NOMO-1 (cell line): ENCODE data around the gene YBEY.
"Not testable (repeated sequence)": the region's sequence is repeated elsewhere in the genome, so short reads cannot be mapped to it uniquely, and the experiment has no call there.

Experiments
- DNase-seq, 2 experiments: peaks; one replicate each; lab custom pipeline; 2025; ENCODE audit not compliant: unreplicated experiment in 2 of 2; lab: John Stamatoyannopoulos, UW

YBEY gene

DNA sequence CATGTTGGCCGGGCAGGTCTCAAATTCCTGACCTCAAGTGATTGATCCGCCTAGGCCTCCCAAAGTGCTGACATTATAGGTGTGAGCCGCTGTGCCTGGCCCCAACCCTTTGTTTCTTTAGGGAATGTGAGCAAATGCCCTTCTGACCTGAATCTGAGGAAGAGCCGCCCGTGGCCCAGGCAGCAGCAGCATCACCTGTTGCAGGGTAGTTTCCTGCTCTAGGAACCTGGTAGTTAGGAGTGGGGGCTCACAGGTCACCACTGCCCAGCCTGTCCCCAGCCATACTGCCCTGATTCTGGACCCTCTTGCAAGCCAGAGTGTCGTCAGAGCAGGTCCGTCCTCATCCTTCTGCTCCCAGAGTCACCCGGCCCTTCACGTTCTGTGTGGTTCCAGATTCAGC lies 13.0 kb downstream of the YBEY start:
- no peak for DNase-seq

DNA sequence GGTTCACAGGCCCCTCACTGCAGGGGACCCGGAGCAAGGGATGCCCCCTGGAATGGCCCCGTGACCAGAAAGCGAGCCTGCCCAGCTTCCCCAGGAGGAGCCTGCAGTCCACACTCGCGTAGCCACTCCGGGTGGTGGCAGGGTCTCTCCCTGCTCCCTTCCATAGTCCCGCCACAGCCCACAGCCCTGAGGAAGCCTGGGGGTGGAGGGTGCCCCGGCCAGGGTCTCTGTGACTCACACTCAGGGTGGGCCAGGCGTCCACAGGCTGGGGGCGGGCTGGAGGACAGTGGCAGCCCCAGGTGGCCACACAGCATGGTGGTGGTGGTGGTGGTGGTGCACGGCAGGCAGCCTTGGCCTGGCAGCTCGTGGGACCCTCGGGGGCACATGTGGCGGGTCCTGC lies 15.6 kb downstream of the YBEY start:
- DNase-seq, result no peak

DNA sequence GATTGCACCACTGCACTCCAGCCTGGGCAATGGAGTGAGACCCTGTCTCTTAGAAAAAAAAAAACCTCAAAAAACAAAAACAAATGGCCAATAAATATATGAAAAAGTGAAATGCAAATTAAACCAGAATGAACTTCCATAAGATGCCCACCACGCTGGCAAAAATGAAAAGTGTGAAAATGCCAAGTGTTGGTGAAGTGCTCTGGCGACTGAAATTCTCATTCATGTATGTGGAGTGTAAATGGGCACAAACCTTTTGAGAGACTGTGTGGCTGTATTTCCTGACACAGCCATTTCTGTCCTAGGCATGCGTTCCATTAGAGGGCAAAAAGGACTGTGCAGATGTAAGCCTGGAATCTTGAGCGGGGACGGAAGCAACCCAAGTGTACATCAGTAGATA lies 18.3 kb downstream of the YBEY start:
- DNase-seq, result no peak

DNA sequence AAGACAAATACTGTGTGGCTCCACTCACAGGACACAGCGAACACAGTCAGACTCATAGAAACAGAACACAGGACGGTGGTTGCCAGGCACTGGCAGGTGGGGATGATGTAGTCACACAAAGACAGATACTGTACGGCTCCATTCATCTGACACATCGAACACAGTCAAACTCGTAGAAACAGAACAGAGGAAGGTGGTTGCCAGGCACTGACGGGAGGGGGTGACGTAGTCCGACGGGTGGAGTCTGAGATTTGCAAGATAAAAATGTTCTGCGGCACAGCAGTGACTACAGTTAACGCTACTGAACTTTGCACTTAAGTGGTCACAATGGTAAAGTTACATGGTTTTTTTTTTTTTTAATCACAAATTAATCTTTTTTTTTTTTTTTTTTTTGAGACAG lies 18.8 kb downstream of the YBEY start:
- no peak for DNase-seq

DNA sequence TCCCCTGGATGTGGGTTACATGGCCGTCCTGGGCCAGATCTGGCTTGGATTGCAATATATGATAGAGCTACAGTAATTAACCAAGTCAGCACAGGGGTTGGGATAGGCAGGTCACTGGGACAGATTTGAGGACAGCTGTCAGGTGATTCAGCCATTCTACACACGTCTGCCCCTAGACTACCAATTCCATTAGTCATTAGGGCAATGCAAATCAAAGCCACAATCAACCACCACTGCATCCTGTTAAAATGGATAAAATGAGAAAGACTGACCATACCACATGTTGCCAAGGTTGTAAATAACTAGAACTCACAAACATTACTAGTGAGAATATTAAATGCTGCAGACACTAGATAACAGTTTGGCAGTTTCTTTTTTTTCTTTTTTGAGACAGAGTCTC lies 21.5 kb downstream of the YBEY start:
- DNase-seq, result no peak

DNA sequence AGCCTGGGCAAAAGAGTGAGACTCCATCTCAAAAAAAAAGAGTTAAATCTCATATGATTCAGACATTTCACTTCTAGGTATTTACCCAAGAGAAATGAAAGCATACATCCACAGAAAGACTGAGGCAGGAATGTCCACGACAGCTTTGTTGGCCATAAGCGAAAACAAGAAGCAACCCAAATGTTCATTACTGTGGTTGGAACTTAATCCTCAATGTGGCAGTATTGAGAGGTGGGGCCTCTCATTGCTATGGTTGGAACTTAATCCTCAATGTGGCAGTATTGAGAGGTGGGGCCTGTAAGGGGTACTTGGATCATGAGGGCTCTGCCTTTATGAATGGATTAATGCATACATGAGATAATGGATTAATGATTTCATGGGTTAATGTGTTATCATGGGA lies 22.3 kb downstream of the YBEY start:
- DNase-seq, result no peak

DNA sequence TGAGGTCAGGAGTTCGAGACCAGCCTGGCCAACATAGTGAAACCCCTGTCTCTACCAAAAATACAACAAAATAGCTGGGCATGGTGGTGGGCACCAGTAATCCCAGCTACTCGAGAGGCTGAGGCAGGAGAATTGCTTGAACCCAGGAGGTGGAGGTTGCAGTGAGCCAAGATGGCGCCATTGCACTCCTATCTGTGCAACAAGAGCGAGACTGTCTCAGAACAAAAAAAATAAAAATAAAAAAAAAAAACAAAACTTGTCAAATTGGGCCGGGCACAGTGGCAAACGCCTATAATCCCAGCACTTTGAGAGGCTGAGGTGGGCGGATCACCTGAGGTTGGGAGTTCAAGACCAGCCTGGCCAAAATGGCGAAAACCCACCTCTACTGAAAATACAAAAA lies 24.1 kb downstream of the YBEY start:
- not testable (repeated sequence) for DNase-seq

DNA sequence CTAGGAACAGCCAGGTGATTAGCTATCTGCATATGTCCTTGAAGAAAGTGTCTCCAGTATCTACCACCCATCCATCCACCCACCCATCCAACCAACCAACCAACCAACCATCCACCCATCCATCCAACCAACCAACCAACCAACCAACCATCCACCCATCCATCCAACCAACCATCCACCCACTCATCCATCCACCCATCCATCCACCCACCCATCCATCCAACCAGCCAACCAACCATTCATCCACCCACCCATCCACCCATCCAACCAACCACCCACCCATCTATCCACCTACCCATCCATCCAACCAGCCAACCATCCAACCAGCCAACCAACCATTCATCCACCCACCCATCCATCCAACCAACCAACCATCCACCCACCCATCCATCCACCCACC lies 25.4 kb downstream of the YBEY start:
- no peak for DNase-seq

DNA sequence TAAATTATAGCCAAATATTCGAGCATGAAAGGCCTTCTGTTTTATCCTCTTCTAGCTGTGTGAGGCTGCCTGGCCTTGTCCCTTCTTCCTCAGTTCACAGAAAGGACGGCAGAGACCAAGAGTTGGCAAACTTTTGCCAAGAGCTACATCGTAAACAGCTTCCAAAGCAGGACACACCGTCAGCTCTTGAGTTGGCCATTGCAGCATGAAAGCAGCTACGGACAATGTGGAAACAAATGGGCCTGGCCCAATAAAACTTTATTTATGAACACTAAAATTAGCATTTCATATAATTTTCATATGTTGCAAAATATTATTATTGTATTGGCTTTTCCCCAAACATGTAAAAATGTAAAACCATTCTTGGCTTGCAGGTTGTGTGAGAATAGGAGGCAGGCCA lies 26.8 kb downstream of the YBEY start:
- no peak for DNase-seq

DNA sequence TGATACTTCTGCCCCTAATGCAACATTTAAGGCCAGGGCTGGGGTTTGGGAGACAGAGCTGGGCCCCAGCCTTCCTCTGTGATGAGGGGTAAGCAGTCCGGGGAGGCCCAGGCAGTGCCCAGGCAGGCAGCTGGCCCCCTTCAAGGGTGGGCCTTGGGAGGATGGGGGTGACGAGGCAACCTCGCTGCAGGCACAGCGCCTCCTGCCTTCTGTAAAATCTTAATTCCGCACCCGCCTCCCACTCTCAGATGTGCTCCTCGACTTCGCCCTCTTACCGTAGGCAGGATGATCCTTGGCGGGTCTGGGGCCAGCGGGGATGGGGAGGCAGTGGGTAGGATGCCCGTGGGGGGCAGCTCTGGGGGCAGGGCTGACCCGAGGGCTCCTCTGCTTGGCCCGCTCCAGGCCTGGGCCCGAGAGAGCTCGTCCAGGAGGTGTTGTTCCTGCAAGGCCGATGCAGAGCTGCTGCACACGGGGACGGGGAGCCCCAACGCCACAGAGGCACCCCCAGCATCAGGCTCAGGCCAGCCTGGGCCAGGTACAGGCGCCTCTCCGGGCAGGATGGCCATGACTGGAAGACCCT lies 28.4 kb downstream of the YBEY start:
- DNase-seq, result no peak

DNA sequence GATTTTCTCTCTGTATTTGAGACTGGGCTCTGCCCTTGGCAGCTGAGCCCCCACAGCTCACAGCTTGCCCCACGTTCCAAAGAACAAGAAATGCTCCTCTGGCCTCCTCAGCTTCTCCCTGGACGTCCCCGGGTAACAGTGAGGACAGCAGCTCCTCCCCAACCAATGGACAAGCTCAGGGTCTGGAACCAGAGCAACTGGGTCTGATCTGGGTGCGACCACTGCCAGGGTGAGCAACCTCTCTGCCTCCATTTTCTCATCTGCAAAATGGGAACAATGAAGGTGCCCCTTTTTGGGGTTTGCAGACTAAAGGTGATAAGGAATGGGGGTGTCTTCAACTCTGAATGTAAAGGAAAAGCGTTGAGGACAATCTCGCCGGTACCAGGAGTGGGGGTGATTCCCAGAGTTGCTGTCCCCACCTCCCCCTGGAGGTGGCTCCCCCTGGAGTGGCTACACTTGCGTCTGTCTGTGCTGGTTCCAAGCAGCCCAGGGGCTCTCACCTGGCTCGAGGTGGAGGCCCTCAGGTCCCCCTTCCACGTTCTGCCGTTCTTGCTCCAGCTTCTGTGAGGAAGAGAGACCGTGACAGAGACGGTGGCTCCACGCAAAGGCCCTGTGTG lies 30.7 kb downstream of the YBEY start:
- no peak for DNase-seq

DNA sequence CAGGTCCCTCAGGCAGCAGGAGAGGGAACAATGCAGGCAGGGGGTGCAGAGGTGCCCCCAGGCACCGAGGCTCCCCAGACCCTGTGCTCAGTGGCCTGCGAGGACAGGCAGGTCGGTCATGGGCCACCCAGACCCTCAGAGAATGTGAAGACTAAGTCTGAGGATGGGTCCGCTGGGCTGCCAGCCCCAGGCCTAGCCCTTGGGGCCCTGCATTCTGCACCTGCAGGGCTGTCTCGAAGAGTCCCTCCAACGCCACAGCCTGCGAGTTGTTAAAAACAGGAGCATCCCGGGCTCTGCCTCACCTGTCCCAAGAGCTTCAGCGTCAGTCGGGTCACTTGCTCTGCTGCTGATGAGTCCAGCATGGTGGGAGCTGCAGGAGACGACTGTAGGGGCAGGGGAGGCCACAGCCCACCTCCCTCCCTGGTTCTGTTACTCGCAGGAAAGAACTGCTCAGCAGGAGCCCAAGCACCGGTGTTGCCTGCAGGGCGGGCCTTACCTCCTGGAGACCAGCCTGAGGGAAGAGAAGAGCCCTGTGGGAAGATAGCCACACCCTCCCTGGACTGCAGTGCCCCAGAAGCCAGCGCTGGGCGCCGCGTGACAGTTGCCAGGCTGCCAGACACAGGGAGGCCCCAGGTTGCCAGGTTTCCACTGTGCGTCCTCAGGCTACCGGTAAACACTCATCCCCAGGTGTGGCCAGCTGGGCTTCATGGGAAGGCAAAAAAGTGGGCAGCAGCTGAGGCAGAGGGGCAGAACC lies 31.7 kb downstream of the YBEY start:
- DNase-seq, result no peak

DNA sequence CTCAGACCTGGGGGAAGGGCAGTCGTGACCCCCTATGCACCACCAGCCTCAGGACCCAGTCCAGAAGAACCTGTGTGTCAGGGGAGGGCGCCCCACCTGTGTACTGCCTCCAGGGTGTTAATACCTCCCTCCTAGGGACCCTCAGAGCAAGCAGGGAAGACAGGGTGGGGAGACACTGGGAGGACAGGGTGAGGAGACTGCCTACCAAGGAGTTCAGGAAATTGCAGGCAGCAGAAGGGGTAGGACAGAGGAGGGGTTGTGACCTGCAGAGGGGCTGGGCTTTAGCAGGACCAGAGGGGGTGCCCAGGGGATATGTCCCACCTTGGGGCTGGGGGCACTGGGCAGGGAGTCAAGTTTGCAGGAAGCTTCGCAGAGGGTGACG lies 32.3 kb downstream of the YBEY start:
- no peak for DNase-seq

DNA sequence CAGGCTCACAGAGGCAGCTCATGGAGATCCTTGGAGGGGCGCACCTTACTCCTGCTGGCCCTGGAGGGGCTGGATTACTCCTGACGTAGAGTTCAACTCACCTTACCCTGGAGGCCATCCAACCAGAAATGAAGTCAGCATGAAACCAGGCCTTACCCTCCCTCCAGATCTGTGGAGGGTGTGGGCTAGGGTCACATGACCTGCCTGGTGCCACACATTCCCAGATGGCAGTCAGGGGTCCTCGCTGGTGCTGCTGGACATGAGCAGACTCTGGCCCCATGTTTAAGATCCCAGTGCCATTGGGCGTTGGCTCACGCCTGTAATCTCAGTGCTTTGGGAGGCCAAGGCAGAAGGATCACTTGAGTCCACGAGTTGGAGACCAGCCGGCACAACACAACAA lies 33.0 kb downstream of the YBEY start:
- DNase-seq, result no peak

DNA sequence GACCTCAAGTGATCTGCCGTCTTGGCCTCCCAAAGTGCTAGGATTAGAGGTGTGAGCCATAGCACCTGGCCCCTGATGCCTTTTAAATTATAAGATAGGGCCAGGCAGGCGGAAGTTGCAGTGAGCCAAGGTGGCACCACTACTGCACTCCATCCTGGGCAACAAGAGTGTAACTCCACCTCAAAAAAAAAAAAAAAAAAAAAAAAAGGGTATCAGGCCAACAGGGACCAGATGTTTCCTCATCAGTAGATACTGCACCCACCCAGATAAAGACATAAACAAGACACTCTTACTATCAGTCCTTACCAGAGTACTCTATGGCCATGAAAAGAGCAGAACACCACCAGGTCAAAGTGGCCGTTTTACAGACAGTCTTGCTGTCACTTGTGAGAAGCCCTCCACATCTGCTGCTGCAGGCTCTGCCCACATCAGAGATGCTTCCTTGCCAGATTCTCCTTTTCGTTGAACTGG lies 34.2 kb downstream of the YBEY start:
- DNase-seq, result no peak

DNA sequence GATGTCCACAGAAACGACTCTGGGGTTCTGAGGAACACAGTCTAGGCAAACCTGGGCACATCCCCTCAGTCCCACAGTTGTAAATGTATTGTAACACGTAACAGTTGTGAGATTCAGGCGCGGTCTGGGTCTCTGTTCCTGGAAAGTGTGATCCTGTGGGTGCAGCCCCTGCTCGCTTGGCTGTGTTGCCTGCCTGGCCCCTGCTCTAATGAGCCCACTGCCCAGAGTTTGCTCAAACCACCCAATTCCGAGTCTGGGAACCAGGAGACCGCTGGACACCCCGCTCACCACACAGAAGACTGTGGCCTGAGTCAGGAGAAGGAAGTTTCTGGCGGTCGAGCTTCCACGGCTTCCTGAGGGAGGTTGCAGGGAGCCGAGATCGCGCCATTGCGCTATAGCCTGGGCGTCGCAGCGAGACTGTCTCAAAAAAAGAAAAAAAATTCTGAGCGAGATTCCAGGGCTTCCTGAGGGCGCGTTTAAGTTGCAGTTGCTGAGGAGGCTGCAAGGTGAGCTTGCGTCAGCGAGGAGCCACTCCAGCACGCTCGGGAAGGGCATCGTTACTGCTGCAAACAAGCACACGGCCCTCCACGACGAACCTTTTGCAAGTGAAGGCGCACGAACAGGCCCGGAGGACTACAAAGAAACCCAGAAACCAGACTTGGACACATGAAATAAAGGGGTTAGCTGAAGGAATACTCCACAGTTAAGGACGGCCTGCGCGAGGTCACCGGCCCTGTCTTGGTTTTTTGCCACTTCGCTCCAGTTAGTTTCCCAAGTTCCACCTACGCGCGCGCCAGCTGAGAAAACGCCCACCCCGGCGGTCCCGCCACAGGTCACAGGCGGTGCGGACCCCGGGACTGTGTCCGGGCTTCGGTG lies 36.4 kb downstream of the YBEY start:
- no peak for DNase-seq

DNA sequence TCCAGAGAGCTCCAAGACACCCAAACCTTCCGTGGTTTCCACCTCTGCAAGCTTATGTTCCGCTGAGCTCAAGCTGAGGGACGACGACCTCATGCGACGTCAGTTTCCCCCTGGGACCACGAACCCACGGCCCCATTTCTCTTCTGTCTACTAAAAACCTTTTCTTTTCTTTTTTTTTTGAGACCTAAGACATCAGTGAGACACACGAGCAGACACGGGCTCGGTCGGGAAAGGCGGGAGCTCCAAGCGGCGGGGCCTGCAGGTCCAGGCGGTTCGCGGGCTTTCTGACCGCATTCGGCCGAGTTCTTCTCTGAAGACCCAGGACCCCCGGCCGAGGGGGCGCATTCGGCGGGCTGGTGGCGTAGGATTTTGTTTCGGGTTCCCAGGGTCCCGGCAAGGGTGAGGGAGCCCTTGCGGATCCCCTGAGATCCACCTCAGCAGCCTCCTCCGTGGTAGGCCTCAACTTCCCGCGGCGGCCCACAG lies 37.1 kb downstream of the YBEY start:
- DNase-seq, result no peak

DNA sequence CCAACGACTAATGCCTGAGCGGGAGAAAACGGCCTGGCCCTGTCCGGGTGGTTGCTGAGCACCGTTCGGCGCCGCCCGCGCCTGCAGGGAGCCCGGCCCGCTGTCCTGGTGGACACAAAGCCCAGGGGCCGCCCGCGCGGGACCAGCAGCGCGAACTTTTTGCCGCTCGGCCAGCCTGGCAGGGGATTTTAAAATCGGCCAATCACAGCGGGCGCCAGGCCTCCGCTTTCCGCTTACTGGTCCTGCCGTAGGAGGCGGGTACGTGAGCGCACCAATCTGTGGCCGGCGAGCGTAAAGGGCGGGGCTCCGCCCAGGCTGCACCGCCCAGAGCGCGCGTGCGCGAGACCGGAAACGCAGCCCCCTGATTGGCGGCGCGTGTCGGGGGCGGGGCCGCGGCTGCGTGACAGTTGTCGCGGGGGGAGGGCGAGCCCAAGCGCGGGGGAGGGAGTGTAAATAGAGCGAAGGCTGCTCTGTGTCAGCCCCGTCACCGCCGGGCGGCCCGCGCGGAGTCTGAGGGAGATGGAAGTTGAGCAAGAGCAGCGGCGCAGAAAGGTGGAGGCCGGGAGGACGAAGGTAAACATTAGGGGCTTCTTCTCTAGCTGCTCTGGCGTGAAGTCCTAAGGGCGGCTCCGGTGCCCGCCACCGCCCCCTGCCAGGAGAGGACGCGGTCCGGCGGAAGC lies 37.7 kb downstream of the YBEY start, which contains the start of the genes C21orf58 and PCNT:
C21orf58 (minus strand) TSS at position 161 of the 680 bp plus-strand sequence. CDS start 1,132 bp downstream, outside the sequence.
PCNT (plus strand) TSS at position 447 of the 680 bp plus-strand sequence; CDS start at position 520, 73 bp downstream.
- peak; percentile 97 for DNase-seq

DNA sequence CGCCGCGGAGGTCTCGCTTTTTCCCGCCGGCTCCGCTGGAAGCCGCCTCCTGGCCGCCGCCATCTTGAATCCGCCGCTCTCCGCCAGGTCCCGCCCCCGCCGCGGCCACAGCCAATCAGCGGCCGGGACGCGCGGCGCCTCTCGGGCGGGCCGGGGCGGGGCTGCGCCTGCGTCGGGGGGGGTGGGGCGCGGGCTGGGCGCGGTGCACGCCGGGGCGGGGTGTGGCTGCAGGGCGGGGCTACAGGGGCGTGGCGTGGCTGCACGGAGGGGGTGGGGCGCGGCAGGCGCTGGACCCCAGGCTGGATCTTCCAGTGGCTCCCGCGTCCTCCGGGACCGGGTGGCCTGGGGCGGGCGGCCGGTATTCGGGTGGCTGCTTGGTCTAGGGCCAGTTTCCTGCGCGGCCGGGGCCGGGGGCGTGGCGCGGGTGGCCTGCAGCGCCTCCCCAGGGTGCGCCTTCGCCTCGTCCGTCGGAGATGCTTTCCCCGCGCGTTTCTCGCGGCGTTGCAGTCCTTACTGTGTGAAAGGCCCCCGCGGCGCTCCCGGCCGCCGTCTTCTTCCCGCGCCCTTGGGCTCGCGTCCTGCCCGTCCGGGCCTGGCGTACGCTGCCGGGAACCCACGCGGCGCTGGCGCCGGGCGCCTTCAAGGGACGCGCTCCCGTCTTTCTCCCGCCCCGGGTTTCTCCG lies 38.4 kb downstream of the YBEY start:
- peak; percentile 63 to 81 for DNase-seq
